NK-92 treated with Interleukin-12 subunit alpha and Interleukin-12 subunit beta, amount 100 ng/mL, for 24 hours (cell line): ENCODE results near the gene CLIP2.
"Not testable (repeated sequence)": the region's sequence is repeated elsewhere in the genome, so short reads cannot be mapped to it uniquely, and the experiment has no call there.

Source experiments
- DNase-seq: peaks from one replicate; lab custom pipeline; 2025; lab: John Stamatoyannopoulos, UW

CLIP2 gene

DNA sequence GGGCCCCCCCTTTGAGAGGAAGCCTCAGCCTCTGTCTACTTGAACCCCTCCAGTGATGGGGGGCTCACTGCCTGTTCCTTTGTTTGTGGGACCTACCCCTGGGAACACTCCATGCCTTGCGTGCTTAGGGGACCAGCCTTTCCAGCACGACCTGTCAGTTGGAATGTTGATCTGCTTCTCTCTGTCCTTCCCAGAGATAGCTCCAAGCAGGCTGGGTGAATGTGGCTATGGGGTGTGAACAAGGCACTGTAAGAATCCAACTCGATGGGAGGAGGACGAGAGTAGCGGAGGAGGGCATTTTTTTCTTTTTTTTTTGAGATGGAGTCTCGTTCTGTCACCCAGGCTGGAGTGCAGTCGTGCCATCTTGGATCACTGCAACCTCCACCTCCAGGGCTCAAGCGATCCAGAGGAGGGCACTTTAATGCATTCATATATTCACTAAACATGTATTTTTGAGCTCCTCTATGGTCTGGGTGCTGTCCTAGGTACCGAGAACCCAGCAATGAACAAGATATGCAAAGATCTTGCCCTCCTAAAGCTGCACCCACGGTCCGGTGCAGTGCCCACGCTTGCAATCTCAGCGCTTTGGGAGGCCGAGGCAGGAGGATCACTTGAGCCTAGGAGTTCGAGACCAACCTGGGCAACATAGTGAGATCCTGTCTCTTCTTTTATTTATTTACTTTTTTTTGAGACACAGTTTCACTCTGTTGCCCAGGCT, 8.5 kb downstream of the CLIP2 start:
- DNase-seq, result no peak

DNA sequence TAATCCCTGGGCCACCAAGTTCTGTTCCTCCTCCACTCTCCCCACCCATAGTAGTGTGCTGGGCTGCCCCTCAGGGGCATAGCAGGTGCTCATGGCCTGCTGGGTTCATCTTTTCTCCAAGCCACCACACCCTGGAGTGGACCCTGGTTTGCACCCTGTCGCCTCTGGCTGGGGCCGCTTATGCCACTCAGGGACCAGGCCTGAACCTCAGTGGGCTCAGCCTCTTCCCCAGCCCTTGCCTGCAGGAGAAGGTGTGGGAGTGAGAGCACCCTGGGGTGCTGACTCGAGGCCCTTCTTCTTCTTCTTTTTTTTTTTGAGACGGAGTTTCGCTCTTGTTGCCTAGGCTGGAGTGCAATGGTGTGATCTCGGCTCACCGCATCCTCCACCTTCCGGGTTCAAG, 10.2 kb downstream of the CLIP2 start:
- no peak for DNase-seq

DNA sequence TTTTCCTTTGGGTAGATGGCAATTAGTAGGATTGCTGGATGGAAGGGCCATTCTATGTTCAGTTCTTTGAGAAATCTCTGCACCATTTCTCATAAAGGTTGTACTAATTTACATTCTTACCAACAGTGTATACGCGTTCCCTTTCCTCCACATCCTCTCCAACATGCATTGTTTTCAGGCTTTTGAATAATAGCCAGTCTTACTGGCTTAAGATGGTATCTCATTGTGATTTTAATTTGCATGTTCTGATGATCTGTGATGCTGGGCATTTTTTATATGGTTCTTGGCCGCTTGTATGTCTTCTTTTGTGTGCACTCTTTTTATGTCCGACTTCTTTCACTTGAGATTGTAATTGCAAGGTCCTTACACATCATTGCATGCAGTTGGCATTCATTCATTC, 11.7 kb downstream of the CLIP2 start:
- no peak for DNase-seq

DNA sequence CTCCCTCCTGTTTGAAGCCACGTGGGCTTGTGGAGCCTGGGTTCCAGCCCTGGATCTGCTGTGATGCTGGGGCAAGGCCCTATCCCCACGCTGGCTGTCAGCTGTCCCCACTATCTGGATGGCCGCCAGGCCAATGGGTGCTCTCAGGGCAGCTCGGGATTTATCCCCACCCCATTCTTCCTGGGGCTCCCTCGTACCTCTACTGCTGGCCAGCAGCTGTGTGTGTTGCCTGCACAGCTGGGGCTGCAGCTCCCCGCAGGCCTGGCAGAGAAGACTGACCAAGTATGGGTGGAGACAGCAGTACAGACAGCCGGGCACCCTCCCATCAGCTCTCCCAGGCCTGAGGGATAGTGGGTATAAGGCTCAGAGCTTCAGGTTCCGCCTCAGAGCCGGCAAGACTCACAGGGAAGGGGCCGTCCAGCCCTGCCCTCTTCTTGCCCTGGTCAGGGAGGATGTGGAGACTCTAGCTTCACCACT, 13.6 kb downstream of the CLIP2 start:
- DNase-seq, result no peak

DNA sequence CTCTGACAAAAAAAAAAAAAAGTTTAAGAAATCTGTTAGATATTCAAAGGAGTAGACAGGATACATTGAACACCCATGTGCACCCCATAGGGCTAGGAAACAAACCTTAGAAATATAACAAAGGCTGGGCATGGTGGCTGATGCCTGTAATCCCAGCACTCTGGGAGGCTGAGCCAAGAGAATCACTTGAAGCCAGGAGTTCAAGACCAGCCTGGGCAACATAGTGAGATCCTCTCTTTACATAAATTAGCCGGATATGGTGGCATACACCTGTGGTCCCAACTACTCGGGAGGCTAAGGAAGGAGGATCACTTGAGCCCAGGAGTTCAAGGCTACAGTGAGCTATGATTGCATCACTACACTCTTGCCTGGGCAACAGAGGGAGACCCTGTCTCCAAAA, 15.3 kb downstream of the CLIP2 start:
- DNase-seq, result no peak

DNA sequence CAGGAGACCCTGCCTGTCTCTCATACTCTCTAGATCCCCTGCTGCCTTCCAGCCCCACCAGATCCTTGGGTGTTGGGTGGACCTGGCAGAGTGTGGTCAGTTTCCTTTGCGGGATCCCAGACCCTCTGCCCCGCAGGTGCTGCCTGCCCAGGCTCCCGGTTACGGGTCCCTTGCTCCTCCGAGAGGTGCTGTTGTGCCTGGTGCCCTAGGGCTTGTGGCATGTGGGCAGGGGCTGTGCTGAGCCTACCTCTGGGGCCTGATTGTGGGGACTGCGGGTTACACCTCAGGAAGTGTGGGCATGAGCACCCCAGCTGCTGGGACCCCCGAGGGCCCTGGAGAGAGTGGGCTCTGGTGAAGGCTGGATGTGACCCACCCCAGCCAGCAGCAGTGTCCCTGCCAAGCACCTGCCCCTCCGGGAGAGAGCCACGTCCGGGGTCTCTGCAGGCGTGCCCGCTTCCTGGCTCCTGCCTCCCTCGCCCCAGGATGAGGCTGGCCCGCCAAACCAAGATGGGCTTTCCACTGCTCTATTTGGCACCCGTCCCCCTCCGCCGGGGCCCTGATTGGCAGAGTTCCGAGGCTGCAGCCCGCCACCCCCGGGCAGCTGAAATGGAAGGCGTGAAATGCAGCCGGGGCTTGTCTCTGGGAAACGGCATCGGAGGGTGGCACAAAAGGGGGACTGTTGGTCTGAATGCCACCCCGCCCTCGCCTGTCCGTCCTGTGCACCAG, 17.0 kb downstream of the CLIP2 start:
- no peak for DNase-seq

DNA sequence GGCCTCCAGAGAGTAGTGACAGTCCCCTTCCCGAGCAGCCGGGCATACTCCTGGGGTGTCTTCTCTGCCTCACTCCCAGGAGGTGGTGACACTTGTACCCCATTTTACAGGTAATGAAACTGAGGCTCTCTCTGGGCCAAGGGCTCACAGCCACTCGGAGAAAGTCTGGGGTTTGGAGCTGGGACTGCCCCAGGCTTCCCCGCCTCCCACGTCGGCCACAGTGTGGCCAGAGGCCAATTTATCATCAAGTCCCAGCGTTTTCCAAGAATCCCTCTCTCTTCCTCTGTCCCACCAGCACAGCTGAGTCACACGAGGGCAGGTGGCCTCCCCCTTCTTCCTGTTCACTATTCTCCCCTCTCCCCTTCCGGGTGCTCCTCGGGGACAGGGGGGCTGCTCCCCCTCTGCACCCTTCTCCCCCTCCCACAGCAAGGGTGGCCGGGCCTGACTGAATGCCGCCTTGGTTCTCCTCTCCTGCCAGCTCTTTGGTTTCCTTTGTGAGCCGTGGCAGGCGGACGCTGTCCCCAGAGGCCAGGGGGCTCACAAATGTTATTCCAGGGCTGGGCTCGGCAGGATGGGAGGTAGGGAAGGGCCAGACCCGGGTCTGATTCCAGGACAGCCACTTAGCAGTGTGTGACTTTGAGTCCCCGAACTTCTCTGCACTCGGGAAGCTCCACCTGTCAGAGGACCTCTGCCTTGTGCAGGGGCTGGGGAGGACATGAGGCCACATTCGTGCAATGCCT, 17.7 kb downstream of the CLIP2 start:
- no peak for DNase-seq

DNA sequence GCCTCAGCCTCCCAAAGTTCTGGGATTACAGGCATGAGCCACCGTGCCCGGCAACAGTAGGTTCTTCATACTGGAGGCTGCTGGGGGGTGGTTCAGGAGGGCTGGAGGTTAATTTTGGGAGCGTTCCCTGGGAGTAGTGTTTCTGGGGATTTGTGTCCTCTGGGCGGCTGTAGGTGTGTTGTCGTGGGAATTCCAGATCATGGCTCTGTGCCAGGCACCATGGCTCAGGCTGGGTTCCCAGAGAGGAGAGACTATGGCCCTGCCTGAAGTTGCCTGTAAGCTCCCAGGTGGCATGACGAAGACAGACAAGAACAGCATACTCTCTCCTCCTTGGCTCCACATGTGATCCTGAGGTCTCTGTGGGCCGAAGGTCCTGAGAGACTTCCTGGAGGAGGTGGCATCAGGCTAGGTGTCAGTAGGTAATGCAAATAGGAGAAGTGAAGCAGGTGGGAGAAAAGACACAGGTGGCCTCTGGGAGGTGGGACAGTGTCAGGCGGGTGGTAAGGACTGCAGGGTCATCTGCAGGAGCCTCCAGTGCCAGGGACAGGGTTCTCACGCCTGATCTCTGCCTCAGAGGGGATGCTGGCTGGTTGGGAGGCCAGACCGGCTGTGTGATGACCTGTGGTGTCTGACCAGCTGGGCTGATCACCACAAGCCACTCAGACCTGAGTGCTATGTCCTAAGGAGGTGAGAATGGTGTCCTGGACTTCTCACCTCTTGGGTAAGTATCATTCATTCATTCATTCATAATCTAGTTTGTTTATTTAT, 18.7 kb downstream of the CLIP2 start:
- no peak for DNase-seq

DNA sequence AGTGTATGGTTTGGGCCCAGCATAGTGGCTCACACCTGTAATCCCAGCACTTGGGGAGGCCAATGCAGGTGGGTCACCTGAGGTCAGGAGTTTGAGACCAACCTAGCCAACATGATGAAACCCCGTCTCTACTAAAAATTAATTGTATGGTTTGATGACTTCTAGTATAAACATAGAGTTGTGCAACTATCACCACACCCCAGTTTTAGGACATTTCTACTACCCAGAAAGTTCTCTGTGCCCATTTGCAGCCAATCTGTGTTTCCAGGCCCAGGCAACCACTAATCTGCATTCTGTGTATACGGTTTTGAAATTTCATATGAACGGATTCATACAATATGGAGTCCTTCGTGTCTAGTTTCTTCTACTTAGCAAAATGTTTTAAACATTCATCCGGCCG, 20.0 kb downstream of the CLIP2 start:
- no peak for DNase-seq

DNA sequence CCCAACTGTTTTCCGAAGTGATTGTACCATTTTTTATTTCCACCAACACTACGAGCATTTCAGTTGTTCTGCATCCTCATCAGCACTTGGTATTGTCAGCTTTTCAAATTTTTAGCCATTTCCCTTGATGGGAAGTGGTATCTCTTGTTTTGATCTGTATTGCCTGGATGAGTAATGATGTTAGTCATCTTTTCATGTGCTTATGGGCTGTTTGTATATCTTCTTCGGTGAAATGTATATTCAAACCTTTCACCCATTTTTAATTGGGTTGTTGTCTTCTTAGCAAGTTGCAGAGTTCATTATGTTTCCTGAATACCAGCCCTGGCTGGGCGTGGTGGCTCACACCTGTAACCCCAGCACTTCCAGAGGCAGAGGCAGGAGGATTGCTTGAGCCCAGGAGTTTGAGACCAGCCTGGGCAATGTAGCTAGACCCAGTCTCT, 22.1 kb downstream of the CLIP2 start:
- DNase-seq, result no peak

DNA sequence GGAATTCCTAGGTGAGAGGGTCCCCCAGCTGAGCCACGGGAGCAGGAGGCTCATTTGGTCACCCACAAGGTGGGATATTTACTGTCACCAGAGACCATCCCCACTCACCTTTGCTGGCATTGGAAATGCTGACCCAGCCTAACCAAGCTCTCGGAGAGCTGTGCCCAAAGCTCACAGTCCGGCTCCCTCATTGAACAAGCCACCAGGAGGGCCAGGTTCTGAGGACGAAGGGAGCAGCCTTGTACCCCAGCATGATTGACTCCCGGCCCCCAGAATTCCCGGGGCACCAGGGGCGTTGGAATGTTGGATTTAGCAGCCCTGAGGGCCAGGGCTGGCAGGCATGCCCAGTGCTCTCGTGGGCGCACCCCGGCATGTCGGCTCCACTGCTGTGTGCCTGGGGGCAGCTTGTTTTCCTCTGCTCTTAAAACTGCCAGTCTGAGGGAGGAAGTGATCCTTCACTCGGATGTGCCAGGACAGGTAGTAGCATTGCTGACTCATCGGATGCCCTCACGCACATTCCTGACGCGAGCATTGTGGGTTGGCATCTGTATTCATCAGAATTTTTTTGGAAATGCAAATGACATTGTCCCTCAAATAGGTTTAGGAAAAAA, 23.3 kb downstream of the CLIP2 start:
- no peak for DNase-seq

DNA sequence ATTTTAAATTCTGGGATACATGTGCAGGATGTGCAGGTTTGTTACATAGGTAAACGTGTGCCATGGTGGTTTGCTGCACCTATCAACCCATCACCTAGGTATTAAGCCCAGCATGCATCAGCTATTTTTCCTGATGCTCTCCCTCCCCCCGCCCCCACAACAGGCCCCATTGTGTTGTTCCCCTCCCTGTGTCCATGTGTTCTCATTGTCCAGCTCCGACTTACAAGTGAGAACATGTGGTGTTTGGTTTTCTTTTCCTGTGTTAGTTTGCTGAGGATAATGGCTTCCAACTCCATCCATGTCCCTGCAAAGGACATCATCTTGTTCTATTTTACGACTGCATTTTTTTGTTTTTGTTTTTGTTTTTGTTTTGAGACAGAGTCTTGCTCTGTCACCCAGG, 26.7 kb downstream of the CLIP2 start:
- not testable (repeated sequence) for DNase-seq

DNA sequence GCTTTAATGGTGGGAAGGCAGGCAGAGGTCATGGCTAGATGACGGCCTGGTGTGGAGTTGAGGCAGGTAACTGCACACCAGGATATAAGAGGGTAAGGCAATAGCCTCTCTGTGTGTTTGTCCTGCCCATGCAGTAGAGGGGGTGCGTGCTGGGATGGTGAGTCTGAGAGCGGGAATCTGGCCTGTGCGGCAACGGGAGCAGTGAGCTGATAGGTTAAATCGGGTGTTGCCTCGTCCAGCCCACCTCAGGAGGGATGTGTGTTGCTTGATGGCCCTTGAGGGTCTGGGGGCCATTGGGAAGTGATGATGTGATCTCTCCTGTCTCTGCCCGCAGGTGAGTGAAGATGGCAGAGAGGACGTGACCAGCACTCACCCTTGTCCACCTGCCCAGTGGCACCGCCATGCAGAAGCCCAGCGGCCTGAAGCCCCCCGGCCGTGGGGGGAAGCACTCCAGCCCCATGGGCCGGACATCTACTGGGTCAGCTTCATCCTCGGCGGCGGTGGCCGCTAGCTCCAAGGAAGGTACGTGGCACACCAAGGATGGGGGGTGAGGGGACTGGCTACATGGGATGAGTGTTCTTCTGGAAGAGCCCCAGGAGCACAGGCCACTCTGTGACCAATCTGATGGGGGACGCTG, 28.1 kb downstream of the CLIP2 start:
- no peak for DNase-seq

DNA sequence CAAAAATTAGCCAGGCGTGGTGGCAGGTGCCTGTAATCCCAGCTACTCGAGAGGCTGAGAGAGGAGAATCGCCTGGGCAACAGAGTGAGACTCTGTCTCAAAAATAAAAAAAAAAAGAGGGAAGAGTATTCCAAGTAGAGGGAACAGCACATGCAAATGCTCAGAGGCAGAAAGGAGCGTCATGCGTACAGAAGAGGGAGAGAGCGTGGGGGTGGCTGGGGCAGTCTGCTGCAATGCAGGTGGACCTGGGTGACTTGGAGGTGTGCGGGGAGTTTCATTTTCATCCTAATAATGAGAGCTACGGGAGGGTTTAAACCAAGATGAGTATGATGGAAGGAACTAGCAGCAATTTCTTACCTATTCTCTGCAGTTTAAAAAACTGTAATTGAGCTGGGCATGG, 28.8 kb downstream of the CLIP2 start:
- no peak for DNase-seq

DNA sequence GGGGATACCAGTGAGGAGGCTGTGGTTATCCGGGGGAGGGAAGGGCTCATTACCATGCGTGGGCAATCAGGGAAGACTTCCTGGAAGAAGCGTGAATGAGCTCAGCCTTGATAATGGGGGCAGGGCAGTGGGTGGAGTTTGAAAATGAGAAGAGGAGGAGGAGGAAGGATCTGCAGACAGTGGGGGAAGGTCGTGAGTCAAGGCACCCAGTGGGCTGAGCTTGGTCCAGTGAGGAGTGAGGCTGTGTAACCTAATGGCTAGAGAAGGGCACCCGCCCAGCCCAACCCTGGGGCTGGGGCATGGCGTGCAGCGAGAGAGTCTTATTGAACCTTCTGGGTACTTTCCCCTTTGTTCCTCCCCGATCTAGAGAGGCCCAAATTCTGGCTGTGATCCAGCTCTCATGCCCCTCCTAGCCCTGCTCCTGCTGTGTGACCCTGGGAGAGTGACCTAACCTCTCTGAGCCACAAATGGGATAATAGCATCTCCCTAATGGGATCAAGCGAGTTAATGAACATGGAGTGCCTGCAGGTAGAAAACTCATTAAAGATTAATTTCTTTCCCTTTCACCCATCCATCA, 31.5 kb downstream of the CLIP2 start:
- DNase-seq, result no peak

DNA sequence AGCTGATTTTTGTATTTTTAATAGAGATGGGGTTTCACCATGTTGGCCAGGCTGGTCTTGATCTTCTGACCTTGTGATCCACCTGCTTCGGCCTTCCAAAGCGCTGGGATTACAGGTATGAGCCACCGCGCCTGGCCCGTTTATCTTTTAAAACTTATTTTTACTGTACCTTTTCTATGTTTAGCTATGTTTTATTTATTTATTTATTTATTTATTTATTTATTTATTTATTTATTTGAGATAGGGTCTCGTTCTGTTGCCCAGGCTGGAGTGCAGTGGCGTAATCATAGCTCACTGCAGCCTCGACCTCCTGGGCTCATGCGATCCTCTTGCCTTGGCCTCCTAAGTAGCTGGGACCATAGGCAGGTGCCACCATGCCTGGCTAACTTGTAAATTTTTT, 33.7 kb downstream of the CLIP2 start:
- DNase-seq, result not testable (repeated sequence)

DNA sequence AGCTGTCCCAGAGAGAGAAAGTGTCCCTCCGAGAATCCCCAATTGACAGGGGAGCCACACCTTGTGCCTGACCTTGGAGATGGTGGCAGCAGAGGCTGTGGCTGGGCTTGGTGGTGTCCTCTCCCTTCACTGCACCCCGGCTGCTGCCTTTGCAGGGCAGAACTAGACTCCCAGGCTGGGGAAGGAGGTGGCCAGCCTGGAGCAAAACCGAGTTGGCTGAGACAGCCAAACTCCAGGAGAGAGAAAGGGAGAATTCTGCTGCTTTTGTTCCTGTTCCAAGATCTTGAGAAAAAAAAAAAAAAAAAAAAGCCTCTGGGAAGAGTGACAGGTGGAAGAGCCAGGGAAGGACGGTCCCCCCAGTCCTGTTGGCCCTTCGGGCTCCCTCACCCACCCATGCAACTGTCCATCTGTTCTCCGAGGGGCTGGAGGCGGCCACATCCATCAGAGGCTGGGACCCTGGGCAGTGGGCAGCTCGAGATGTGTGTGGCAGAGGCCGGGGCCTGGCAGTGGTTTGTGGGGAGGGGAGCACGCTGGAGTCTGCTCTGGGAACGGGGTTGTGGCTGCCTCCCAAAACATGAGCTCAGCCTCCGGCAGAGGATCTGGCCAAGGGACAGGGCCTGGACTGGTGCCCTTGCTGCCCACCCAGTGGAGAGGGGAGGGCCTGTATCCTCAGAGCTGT, 35.5 kb downstream of the CLIP2 start:
- no peak for DNase-seq

DNA sequence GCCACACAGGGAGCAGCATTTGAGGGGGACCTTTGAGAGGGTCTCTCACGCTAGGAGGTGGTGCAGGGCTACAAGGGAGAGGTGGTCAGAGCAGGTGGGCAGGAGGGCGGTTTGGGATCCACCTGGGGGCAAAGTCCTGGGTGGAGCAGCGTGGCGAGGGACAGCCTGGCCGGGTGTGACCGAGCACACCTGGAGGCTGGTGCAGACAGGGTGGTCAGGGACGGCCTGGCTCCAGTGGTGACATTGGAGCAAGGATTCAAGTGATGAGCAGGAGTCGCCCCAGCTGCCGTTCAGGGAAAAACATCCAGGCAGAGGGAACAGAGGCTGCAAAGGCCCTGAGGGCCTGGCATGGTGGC, 36.0 kb downstream of the CLIP2 start:
- no peak for DNase-seq

DNA sequence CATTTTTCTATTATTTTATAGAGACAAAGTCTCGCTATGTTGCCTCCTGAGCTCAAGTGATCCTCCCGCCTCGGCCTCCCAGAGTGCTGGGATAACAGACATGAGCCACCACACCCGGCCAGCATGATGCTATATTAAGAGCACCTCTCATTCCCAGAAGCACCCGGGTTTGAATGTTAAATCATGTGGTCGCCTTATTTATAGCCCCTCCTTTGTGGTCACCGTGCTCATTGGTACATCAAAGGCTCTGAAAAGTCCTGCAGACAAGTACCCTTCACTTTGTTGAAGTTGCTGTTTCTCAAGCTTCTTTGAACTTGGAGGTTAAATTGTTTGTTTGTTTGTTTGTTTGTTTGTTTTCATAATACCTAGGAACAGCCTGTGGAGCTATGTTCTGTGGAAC, 40.0 kb downstream of the CLIP2 start:
- DNase-seq, result no peak
